Mucosa of descending colon (tissue), 3 donors: Measurements from ENCODE around the gene TBC1D13. TPM values are rescaled to one million over a fixed set of nuclear protein-coding genes. Genes with fewer than 3 reads are reported as not detected.

Source experiments
- ATAC-seq: fragments of 200-7000 bp; cut with Tn5 transposase; one replicate; pipeline ENCODE4 v1.9.1; 2020; ENCODE audit warnings: mild to moderate bottlenecking, moderate library complexity
- DNase-seq, 3 donors: peaks; one replicate each; pipeline ENCODE4 v3.0.0-alpha.2; 2020
- H3K36me3 ChIP-seq: fragments of 200-600 bp; one replicate; pipeline ENCODE4 v1.8.0; 2021; ENCODE audit warnings: low read depth, mild to moderate bottlenecking
- H3K4me1 ChIP-seq: fragments of 200-600 bp; one replicate; pipeline ENCODE4 v1.8.0; 2021; ENCODE audit warnings: low read depth, mild to moderate bottlenecking
- H3K4me3 ChIP-seq: fragments of 200-600 bp; one replicate; pipeline ENCODE4 v1.8.0; 2021; ENCODE audit warnings: mild to moderate bottlenecking
- H3K9me3 ChIP-seq: fragments of 200-600 bp; one replicate; pipeline ENCODE4 v1.8.0; 2021; ENCODE audit warnings: mild to moderate bottlenecking
- intact Hi-C, 2 donors: fragments of 100-400 bp; cut with DNase I in 1 of 2; cut with micrococcal nuclease in 1 of 2; formaldehyde crosslinking; loops; one replicate each; pipeline versions ENCODE4 v1.11.0 to v1.11.1; 2022; cut with DNase I, micrococcal nuclease
- total RNA-seq, 3 donors: library from RNA; stranded (reverse); fragmentation: NEBNext Ultra II Directional in 2 of 3; extraction: Animal tissue kit (Norgen Biotek cat#: 25700) in 2 of 3; gene quantifications; one replicate each; pipeline versions ENCODE4 v1.2.1 to v1.2.4, GENCODE V29; 2021 to 2023
- TF ChIP-seq, protein P1 (sequence below): fragments of 200-600 bp; IDR thresholded peaks from one replicate; pipeline ENCODE4 v1.8.0; 2022; ENCODE audit warnings: antibody characterized with exemption, mild to moderate bottlenecking
- donor health status: DM: no; HTN: no; CAD: no; lungs with moderate emphysema.
- donor health status: DM: no; HTN: no; CAD: no.
- donor health status: DM: no; HTN: yes; CAD: no.

The TBC1D13 gene
- total RNA-seq, 3 donors from 2014 or later: 20.6 to 30.6 (median 25.9) TPM

DNA sequence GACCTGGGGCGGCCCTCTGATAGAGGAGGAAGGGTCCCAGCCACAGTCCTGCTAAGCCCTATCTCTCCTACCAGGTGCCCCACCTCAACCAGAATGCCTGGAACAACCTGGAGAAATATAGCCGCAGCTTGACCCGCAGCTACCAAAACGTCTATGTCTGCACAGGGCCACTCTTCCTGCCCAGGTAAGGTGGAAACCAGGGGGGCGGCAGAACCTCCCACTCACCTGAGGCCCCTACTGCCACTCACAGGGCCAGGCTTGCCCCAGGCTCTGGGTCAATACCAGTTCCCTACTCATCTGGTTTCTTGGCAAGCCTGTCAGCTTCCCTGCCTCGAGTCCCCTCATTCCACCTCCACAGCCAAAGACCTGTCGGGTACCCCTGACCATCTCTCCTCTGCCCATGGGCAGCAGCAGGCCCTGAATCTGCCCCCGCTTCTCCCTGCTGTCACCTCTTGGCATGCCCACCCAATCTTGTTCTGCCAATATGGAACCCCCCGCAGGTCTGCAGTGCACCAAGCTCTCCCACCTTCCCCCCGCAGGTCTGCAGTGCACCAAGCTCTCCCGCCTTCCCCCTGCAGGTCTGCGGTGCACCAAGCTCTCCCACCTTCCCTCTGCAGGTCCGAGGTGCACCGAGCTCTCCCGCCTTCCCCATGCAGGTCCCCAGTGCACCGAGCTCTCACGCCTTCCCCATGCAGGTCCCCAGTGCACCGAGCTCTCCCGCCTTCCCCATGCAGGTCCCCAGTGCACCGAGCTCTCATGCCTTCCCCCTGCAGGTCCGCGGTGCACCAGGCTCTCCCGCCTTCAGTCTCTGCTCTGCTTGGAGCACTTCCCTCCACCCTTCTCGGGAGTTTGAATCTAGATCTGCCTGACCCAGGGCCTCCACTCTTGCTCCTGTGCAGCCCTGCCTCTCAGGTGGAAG, 33.9 kb downstream of the TBC1D13 start:
- DNase-seq (no peak), ATAC-seq (no peak)
- H3K36me3 ChIP-seq: no peaks in the 10 kb centered on the region
- H3K9me3 ChIP-seq: no peaks in the 10 kb centered on the region
- intact Hi-C loops: no loop called here
- TF ChIP-seq, protein P1, sequence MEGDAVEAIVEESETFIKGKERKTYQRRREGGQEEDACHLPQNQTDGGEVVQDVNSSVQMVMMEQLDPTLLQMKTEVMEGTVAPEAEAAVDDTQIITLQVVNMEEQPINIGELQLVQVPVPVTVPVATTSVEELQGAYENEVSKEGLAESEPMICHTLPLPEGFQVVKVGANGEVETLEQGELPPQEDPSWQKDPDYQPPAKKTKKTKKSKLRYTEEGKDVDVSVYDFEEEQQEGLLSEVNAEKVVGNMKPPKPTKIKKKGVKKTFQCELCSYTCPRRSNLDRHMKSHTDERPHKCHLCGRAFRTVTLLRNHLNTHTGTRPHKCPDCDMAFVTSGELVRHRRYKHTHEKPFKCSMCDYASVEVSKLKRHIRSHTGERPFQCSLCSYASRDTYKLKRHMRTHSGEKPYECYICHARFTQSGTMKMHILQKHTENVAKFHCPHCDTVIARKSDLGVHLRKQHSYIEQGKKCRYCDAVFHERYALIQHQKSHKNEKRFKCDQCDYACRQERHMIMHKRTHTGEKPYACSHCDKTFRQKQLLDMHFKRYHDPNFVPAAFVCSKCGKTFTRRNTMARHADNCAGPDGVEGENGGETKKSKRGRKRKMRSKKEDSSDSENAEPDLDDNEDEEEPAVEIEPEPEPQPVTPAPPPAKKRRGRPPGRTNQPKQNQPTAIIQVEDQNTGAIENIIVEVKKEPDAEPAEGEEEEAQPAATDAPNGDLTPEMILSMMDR: no peak
- H3K4me3 ChIP-seq: no peak overlapping the region
- peaks cover 15% of the 10 kb centered on the region for H3K4me1 ChIP-seq

DNA sequence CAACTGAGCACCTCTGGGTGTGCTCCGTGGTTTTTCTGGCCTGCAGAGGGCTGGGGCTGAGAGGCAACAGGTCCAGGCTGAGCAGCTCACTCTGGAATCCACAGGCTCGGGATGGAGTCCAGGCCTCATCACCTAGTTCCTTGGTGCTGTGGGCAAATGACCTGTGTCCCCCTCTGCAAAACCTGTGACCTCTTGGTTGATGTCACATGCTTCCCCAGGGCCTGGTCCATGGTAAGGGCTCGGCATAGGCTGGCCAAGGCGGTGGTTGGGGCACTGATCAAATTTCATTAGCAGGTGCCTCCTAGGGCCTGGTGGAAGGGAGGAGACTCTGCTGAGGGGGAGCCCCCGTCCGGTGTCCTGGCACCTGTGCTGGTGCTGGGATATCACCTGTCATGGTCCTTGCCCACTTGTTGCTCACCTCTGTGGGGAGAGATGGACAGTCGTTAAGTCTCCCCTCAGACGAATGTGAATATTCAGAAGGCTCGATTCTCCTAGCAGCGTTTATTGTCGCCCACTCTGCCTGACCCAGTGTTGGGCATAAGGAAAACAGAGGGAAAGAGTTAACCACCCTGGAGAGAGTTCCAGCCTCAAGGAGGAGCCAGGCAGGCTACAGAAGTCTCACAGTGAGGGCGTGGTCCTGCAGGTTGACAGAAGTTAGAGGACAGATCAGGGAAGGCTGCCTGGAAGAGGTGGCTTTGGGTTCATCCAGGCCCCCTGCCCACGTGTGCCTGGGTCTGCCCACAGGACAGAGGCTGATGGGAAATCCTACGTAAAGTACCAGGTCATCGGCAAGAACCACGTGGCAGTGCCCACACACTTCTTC, 34.7 kb downstream of the TBC1D13 start:
- Histone ChIP-seq H3K4me1 (peaks cover 15% of the 10 kb centered on the region), H3K4me3 (no peak overlapping the region), H3K36me3 (no peaks in the 10 kb centered on the region), H3K9me3 (no peaks in the 10 kb centered on the region)
- intact Hi-C loops: no loop called here
- no peak for ATAC-seq
- no peak for DNase-seq
- TF ChIP-seq, protein P1: no peak

DNA sequence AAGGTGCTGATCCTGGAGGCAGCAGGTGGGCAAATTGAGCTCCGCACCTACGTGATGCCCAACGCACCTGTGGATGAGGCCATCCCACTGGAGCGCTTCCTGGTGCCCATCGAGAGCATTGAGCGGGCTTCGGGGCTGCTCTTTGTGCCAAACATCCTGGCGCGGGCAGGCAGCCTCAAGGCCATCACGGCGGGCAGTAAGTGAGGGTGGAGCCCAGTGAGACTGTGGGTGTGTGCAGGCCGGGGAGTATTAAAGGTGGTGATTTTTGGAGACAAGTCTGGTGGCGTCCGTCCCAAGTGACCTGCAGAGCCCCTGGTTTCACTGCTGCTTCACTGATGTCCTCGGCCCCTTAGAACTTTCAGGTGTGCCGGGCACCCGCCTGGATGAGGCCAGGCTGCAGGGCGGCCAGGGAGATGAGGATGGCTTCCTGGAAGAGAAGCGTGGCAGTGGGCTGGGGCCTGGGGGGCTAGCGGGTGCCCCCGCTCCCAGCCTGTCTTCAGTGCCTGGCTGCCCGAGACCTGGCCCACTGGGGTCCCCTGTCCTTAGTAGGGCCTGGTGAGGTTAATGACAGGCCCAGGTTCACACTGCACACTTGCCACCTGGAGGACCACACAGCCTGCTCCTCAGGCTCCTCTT, 35.5 kb downstream of the TBC1D13 start:
- no peak for ATAC-seq
- H3K4me3 ChIP-seq: no peak overlapping the region
- TF ChIP-seq, protein P1: no peak
- peaks cover 15% of the 10 kb centered on the region for H3K4me1 ChIP-seq
- DNase-seq: no peak
- H3K36me3 ChIP-seq: no peaks in the 10 kb centered on the region
- no peaks in the 10 kb centered on the region for H3K9me3 ChIP-seq
- intact Hi-C loops: no loop called here

DNA sequence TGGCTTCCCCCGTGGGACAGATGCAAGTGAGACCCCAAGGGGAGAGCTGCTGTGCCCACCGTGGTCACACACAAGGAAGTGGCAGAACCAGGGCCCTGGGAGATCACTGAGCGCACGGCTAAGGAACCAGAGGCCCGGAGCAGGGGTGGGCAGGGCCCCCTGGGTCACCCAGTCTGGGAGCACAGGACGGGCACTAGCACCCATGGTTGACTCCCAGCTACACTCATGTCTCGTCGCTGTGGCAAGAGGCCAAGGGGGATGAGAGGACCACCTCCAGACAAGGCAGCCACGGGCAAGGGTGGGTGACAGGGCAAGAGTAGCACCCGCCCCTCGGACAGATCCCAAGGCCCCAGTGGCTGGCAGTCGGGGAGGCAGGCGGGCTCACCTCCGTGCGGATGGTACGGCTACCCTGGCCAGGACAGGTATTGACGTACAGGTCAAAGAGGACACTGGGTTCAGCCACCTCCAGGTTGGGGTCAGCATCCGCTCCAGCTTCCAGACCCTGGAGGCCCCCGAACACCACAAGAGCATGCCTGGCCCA, 36.4 kb downstream of the TBC1D13 start:
- ATAC-seq: no peak
- TF ChIP-seq, protein P1: no peak
- Histone ChIP-seq H3K9me3 (no peaks in the 10 kb centered on the region), H3K36me3 (no peaks in the 10 kb centered on the region), H3K4me3 (no peak overlapping the region), H3K4me1 (peaks cover 15% of the 10 kb centered on the region)
- no peak for DNase-seq
- intact Hi-C loops: no loop called here

DNA sequence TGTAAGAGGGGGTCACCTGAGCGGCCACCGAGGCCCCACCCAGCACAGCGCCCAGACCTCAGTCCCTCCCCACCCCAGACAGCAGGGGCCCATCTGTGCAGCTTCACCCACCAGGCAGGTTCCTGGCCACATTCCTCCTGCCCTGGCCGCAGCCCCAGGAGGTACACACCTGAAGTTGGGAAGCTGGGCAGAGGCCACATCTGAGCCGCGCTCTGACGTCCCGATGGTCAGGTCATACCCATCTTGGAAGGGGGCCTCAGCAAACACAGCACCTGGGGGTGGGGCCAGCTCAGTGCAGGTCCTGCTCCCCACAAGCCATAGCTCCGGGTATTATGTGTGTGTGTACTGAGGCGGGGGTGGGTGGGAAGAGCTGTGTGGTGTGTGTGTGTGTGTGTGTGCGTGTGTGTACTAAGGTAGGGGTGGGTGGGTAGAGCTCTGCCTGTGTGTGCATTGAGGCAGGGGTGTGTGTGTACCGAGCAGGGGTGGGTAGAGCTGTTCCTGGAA, 36.9 kb downstream of the TBC1D13 start:
- Histone ChIP-seq H3K4me3 (no peak overlapping the region), H3K36me3 (no peaks in the 10 kb centered on the region), H3K9me3 (no peaks in the 10 kb centered on the region), H3K4me1 (peaks cover 21% of the 10 kb centered on the region)
- TF ChIP-seq, protein P1: no peak
- DNase-seq (no peak), ATAC-seq (no peak)
- intact Hi-C loops: no loop called here
